A673 (cell line): Measurements from ENCODE around the gene C16orf74. TPM values are rescaled to one million over a fixed set of nuclear protein-coding genes. Genes with fewer than 3 reads are reported as not detected.

Source experiments
- BruUV-seq: library from RNA; stranded (reverse); fragments of 400-500 nt; replicated peaks from 2 replicates; lab custom pipeline; 2021; lab: Mats Ljungman, UMichigan
- CTCF ChIA-PET: fragments of 300-600 bp; sonication (Branson Sonifier 250); formaldehyde crosslinking; loops from one replicate; lab custom pipeline; 2022; ENCODE audit warnings: antibody characterized with exemption; lab: Charles Lee
- POLR2A ChIA-PET: fragments of 300-600 bp; sonication (Branson Sonifier 250); formaldehyde crosslinking; loops from one replicate; lab custom pipeline; 2022; ENCODE audit warnings: antibody characterized with exemption; ENCODE audit not compliant: low non-redundant PET; lab: Charles Lee
- DNase-seq: peaks from one replicate; pipeline ENCODE4 v3.0.0-alpha.2; 2015; ENCODE audit warnings: low spot score
- H3K27ac ChIP-seq: fragments of 200-600 bp; sonication (generic); 2 replicates; pipeline ENCODE4 v1.5.1; 2016; ENCODE audit warnings: mixed run types, low read depth, mild to moderate bottlenecking, mixed read lengths, antibody characterized with exemption, low read length; ENCODE audit not compliant: poor library complexity, severe bottlenecking
- H3K27me3 ChIP-seq: fragments of 200-600 bp; sonication (generic); replicated peaks from 2 replicates; pipeline ENCODE4 v1.6.1; 2017; ENCODE audit warnings: mixed run types, low read depth, mild to moderate bottlenecking, mixed read lengths, antibody characterized with exemption, low read length; ENCODE audit not compliant: insufficient read depth, poor library complexity
- H3K36me3 ChIP-seq: fragments of 200-600 bp; sonication (generic); 2 replicates; pipeline ENCODE4 v1.6.1; 2016; ENCODE audit warnings: mixed run types, mild to moderate bottlenecking, mixed read lengths, antibody characterized with exemption, low read length; ENCODE audit not compliant: insufficient read depth, poor library complexity, severe bottlenecking
- H3K4me1 ChIP-seq: fragments of 200-600 bp; sonication (generic); 2 replicates; pipeline ENCODE4 v1.6.1; 2017; ENCODE audit warnings: mixed run types, mild to moderate bottlenecking, mixed read lengths, antibody characterized with exemption, low read length; ENCODE audit not compliant: insufficient read depth, poor library complexity, severe bottlenecking
- H3K4me3 ChIP-seq: fragments of 200-600 bp; sonication (generic); 2 replicates; pipeline ENCODE4 v1.5.1; 2016; ENCODE audit warnings: low read depth, mixed run types, mild to moderate bottlenecking, mixed read lengths, low read length; ENCODE audit not compliant: poor library complexity, severe bottlenecking
- H3K9me3 ChIP-seq: fragments of 200-600 bp; sonication (generic); 2 replicates; pipeline ENCODE4 v1.6.1; 2016; ENCODE audit warnings: mixed run types, low read depth, mild to moderate bottlenecking, mixed read lengths, antibody characterized with exemption, low read length; ENCODE audit not compliant: poor library complexity, severe bottlenecking
- EZH2 ChIP-seq: fragments of 200-600 bp; sonication (generic); IDR thresholded peaks from 2 replicates; pipeline ENCODE4 v1.6.1; 2017; ENCODE audit warnings: borderline replicate concordance, low read depth, mild to moderate bottlenecking, mixed read lengths, antibody characterized with exemption, low read length; ENCODE audit not compliant: poor library complexity, severe bottlenecking
- intact Hi-C: fragments of 100-400 bp; cut with micrococcal nuclease; formaldehyde crosslinking; loops from one replicate; pipeline ENCODE4 v1.10.0; 2022; ENCODE audit not compliant: unreplicated experiment
- total RNA-seq: library from RNA; stranded (reverse); gene quantifications from 2 replicates; pipeline ENCODE4 v1.2.3, GENCODE V29; 2021
- TF ChIP-seq, protein P1 (sequence below): fragments of 300-800, 200-600 bp; sonication (generic); conservative IDR thresholded peaks from 2 replicates; pipeline ENCODE4 v1.5.1; 2017; ENCODE audit warnings: low read depth, mild to moderate bottlenecking, antibody characterized with exemption, low read length, moderate library complexity, mixed read lengths

C16orf74 gene
- total RNA-seq, 1 experiment from 2014 or later, result 3.8 TPM

DNA sequence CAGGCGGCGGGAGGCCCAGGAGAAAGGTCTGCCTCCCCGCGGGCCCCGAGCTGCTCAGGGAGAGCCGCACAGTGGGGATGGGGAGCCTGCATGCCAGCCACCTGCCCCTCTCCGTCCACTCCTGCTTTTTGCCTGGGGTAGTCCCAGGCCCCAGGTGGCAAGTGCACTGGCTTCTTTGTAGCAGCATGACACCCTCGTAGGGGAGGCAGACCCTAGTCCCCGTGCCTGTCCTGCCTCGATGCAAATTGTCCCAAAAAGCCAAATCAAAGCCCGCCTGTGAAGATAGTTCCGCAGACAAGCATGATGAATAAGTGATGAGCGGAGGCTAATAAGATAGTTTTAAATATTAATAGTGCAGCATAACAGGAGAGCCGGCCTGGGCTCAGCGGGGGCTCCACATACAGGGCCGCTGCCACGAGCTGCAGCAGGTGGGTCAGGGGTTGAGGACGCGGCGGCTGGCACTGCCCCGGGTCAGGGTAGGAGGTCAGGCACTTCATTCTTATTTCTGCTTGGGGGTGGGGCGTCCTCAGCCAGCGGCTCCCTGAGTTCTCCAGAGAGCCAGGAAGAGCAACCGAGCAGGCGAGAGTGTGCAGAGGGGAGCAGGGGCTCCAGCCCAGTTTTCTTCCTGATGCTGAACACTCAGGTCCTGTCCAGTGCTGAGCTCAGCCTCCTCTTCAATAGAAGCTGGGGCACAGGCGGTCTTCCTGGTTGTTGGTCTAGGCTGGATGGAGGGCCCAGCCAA is 89.0 kb downstream of the C16orf74 start:
- ChIA-PET POLR2A (no interaction called here), CTCF (no interaction called here)
- no peak overlapping the region for H3K4me3 ChIP-seq
- H3K9me3 ChIP-seq, result no peaks in the 10 kb centered on the region
- peaks cover 71% of the 10 kb centered on the region for H3K36me3 ChIP-seq
- BruUV-seq, result no TSS peak
- no peak for DNase-seq
- intact Hi-C loops, result no loop called here
- H3K27ac ChIP-seq, result no peak overlapping the region
- H3K27me3 ChIP-seq, result no peaks in the 10 kb centered on the region
- H3K4me1 ChIP-seq, result peaks cover 14% of the 10 kb centered on the region
- TF ChIP-seq EZH2, result no peak
- TF ChIP-seq, protein P1, sequence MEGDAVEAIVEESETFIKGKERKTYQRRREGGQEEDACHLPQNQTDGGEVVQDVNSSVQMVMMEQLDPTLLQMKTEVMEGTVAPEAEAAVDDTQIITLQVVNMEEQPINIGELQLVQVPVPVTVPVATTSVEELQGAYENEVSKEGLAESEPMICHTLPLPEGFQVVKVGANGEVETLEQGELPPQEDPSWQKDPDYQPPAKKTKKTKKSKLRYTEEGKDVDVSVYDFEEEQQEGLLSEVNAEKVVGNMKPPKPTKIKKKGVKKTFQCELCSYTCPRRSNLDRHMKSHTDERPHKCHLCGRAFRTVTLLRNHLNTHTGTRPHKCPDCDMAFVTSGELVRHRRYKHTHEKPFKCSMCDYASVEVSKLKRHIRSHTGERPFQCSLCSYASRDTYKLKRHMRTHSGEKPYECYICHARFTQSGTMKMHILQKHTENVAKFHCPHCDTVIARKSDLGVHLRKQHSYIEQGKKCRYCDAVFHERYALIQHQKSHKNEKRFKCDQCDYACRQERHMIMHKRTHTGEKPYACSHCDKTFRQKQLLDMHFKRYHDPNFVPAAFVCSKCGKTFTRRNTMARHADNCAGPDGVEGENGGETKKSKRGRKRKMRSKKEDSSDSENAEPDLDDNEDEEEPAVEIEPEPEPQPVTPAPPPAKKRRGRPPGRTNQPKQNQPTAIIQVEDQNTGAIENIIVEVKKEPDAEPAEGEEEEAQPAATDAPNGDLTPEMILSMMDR, result no peak

DNA sequence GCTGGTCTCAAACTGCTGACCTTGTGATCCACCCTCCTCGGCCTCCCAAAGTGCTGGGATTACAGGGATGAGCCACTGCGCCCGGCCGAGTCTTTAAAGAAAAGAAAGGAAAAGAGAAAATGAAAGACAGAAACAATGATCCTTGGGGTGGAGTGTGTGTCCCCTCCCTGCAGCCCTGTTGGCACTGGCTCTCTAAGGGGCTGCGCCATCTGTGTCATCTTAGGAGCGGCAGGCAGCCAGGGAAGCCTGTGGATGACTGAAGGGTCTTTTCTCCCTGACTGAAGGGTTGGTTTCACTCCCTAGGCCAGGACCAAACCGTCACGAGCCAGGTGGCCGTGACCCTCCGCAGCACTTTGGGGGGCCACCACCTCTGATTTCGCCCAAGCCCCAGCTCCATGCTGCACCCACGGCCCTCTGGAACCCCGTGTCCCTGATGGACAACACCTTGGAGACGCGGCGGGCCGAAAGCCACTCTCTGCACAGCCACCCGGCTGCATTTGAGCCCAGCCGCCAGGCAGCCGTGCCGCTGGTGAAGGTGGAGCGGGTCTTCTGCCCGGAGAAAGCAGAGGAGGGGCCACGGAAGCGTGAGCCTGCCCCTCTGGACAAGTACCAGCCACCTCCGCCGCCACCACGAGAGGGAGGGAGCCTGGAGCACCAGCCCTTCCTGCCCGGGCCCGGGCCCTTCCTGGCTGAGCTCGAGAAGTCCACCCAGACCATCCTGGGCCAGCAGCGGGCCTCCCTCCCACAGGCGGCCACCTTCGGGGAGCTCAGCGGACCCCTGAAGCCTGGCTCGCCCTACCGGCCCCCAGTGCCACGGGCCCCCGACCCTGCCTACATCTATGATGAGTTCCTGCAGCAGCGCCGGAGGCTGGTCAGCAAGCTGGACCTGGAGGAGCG is 89.8 kb downstream of the C16orf74 start:
- ChIA-PET POLR2A (no interaction called here), CTCF (no interaction called here)
- intact Hi-C loops, result no loop called here
- no peak overlapping the region for H3K4me3 ChIP-seq
- no peak for DNase-seq
- no peaks in the 10 kb centered on the region for H3K27me3 ChIP-seq
- no peak overlapping the region for H3K27ac ChIP-seq
- H3K9me3 ChIP-seq, result no peaks in the 10 kb centered on the region
- H3K4me1 ChIP-seq, result peaks cover 14% of the 10 kb centered on the region
- no TSS peak for BruUV-seq
- no peak for TF ChIP-seq EZH2
- TF ChIP-seq, protein P1, result no peak
- peaks cover 72% of the 10 kb centered on the region for H3K36me3 ChIP-seq

- Histone ChIP-seq H3K27ac (no peak overlapping the region), H3K4me3 (no peak overlapping the region), H3K9me3 (no peaks in the 10 kb centered on the region), H3K4me1 (peaks cover 15% of the 10 kb centered on the region), H3K27me3 (no peaks in the 10 kb centered on the region), H3K36me3 (peaks cover 69% of the 10 kb centered on the region)
- no TSS peak for BruUV-seq
- TF ChIP-seq, protein P1, result peak; percentile 98
- TF ChIP-seq EZH2, result no peak
- intact Hi-C loops, result loop anchor here (1.0 kb wide), 1 partner anchor 58 kb away; no protein-coding TSS in a partner anchor
- ChIA-PET CTCF (no interaction called here), POLR2A (no interaction called here)
- peak; percentile 72 for DNase-seq
Measured at GRCh38 chr16:85659805-85660511, 90.9 kb downstream of the C16orf74 start.
